Keratinocyte (primary cell): Measurements from ENCODE around the gene WFIKKN1.

Experiments
- EZH2 ChIP-seq: IDR thresholded peaks from one replicate; pipeline ENCODE4 v1.6.1; 2012; ENCODE audit warnings: inconsistent platforms, mild to moderate bottlenecking, low read length, moderate library complexity
- TF ChIP-seq, protein P1 (sequence below), 3 experiments: IDR thresholded peaks in 1 of 3; conservative IDR thresholded peaks in 1 of 3; optimal IDR thresholded peaks in 1 of 3; 2 replicates in 2 of 3; 3 replicates in 1 of 3; pipeline versions ENCODE3 to v1.5.1; 2011; ENCODE audit warnings: low read length in 3 of 3, mild to moderate bottlenecking in 3 of 3, moderate library complexity in 2 of 3, control low read depth in 1 of 3, inconsistent platforms in 1 of 3; ENCODE audit not compliant: insufficient read depth in 2 of 3; ENCODE audit errors: extremely low read depth in 1 of 3

GRCh38 chr16:637081-638018 lies 6.6 kb downstream of the WFIKKN1 start:
- TF ChIP-seq, protein P1, sequence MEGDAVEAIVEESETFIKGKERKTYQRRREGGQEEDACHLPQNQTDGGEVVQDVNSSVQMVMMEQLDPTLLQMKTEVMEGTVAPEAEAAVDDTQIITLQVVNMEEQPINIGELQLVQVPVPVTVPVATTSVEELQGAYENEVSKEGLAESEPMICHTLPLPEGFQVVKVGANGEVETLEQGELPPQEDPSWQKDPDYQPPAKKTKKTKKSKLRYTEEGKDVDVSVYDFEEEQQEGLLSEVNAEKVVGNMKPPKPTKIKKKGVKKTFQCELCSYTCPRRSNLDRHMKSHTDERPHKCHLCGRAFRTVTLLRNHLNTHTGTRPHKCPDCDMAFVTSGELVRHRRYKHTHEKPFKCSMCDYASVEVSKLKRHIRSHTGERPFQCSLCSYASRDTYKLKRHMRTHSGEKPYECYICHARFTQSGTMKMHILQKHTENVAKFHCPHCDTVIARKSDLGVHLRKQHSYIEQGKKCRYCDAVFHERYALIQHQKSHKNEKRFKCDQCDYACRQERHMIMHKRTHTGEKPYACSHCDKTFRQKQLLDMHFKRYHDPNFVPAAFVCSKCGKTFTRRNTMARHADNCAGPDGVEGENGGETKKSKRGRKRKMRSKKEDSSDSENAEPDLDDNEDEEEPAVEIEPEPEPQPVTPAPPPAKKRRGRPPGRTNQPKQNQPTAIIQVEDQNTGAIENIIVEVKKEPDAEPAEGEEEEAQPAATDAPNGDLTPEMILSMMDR (optimal IDR thresholded peaks at IDR 0.05 in 1 of 3, IDR thresholded peaks at IDR 0.05 in 1 of 3, conservative IDR thresholded peaks at IDR 0.05 in 1 of 3; ENCODE audit: extremely low read depth in 1 of 3, insufficient read depth in 2 of 3, low read length in 3 of 3) = no peak
- no peak for TF ChIP-seq EZH2
